GM21737 (cell line): ENCODE data around the gene DSN1.
A peak's percentile ranks its signal among the peaks of the same experiment; 100 is the strongest.

Experiments used
- ATAC-seq: cut with Tn5 transposase; IDR thresholded peaks from one replicate; pipeline ENCODE4 v1.9.1; 2021; ENCODE audit warnings: mild to moderate bottlenecking, moderate library complexity; ENCODE audit not compliant: unreplicated experiment

DSN1 gene

DNA sequence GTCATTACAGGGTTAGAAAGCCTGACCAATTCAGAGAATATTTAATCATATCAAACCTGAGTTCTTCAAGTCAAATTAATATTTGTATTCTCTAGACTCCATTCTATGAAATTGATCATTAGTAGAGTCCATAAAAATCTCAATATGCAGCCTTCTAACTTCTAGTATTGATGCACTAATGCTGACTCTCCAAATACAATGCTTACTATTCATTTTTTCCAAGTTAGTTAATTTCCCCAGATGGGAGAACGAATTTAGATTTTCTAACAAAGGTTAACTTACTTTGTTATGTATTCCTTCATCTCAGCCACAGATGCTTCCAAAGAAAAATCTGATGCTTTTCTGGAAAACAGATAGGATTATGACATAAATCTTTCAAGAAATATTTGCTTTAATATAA is 15.3 kb downstream of the DSN1 start:
- ATAC-seq: no peak

- ATAC-seq: no peak
These were observed 17.1 kb downstream of the DSN1 start for GRCh38 chr20:36756496-36756895.

DNA sequence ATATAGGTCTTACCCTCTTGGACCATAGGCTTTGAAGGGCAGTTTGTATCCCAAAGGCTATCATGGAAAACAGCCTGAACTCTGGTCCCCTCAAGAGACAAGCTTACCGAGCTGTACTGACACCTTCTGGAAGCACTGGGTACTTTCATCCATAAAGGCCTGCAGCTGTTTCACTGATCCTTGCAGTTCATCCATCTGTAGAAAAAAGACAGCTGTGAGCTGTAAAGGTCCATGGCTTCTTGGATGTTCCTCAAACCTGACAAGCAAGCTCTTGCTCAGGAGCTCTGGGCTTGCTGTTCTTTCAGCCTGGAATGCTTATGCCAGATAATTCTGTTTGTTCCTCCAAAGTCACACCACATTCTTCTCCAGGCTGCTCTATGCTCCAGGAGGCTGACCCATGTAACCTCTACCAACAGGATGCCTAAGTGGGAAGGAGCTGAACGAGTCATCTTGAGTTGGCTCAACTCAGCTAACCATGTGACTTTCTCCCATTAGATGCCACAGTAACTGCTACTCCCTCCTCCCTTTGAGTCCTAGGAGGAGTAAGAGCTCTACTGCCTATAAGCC is 18.8 kb downstream of the DSN1 start:
- ATAC-seq: no peak

DNA sequence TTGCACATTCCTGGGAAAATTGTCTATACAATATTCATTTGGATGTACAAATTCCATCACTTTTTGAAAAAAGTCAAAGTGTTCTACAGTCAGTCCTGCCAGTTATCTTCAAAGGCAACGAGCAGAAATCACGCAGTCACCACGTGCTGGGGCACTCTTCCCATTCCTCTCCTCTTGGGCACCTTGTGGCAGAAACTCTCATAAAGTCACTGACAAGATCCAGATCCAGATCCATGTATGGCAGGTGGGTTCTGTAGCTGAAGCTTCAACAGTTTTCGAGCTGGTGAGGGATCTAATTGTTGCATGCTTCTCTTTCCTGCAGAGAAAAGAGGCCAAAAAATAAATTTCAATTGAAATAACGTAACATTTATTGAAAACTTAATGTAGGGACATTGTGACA is 21.0 kb downstream of the DSN1 start:
- no peak for ATAC-seq

GRCh38 chr20:36745927-36746659 is 27.5 kb downstream of the DSN1 start, which contains the start of gene NDRG3:
Gene NDRG3 (minus strand): TSS chr20:36746090. CDS start chr20:36721735, 24,355 bp downstream.
- ATAC-seq: peak; percentile 94

DNA sequence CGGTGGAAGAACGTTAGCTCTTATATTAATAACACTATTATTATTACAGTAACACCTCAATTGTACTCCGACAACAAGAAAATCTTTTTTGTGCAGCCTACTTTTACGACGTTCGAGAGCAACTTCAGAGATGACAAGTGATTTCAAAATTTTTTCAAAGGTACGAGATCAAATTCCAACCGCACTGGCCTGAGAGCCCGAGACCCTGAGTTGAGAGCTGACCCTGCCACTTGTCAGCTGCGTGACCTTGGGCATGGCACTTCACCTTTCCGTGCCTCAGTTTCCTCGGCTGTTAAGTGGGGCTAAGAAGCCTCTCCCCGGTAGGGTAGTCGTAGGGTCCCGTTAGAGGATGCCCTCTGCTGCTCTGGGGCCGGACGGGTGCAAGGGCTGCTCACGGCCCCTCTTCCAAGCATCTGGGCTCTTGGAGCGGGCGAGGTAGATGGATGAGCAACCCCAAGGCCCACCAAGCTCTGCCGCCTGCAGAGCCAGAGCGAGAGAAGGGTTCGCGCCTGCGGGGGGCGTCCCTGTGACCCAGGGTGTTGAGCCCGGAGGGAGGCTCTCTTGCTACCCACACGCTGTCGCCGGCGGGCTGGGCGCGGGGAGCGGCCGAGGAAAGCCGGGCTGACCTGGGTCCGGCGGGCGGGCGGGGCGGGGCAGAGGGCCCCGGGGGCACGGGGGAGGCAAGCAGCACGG is 28.2 kb downstream of the DSN1 start:
- ATAC-seq: no peak

DNA sequence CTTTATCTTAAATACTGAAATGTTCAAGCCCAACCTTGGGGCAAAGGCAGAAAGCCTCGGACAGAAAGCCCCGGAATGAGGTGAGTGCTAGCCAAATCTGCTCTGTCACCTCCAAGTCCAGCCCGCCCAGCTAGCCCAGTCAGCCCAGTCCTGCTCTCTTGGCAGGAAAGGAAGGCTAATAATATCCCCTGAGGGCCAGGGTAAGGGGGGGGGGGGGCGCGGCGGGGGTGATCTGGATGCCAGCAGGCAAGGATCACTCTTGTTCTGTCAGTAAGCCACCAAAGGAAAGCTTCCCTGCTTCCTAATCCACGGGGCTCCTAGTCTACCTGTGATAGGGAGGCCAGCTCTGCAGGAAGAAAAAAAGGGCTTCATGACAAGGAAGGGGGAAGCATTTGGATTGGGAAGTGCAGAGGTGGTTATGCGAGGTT is 28.8 kb downstream of the DSN1 start:
- ATAC-seq: no peak

DNA sequence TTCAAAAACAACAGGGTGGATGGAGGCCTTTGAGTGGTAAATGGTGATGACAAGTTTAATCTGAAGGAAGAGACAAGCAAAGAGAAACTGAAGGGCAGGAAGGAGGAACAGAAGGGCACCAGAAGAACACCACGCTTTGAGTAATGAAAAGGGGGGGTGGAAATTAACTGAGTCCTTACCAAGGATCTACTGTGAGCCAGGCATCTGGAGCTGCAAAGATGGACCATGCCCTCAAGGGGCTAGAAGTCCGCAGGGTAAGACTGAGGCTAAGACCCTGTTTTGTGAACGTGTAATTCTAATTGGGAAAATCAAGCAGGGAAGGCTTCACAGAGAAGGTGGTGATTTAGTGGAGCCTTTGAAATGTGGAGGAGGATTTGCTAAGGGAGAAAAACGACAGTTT is 29.3 kb downstream of the DSN1 start:
- no peak for ATAC-seq

- ATAC-seq: no peak
These were observed 31.0 kb downstream of the DSN1 start for GRCh38 chr20:36742558-36742957.

- ATAC-seq: no peak
These were observed 32.5 kb downstream of the DSN1 start for GRCh38 chr20:36741072-36741471.

GRCh38 chr20:36737183-36737499 is 36.4 kb downstream of the DSN1 start:
- no peak for ATAC-seq

- ATAC-seq: no peak
These were observed 36.9 kb downstream of the DSN1 start for GRCh38 chr20:36736451-36737182.

GRCh38 chr20:36732456-36732855 is 41.1 kb downstream of the DSN1 start:
- ATAC-seq: no peak

- ATAC-seq: no peak
These were observed 44.6 kb downstream of the DSN1 start for GRCh38 chr20:36728986-36729385.

- no peak for ATAC-seq
These were observed 47.4 kb downstream of the DSN1 start for GRCh38 chr20:36726168-36726567.

- ATAC-seq: no peak
These were observed 53.1 kb downstream of the DSN1 start for GRCh38 chr20:36720510-36720909.

DNA sequence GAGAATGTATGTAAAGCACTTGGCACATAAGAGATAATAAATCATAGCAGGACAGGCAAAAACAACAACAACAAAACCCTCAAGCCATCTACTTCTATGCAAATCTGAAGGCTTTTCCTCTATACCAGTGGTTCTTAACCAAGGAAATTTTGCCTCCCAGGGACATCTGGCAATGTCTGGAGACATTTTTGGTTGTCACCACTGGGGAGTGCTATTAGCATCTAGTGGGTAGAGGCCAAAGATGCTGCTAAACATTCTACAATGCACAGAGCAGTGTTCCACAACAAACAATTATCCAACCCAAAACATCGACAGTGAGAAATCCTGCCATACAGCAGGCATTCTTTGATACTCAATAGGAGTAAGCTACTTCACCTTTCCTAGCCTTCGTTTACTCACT is 55.9 kb downstream of the DSN1 start:
- no peak for ATAC-seq

DNA sequence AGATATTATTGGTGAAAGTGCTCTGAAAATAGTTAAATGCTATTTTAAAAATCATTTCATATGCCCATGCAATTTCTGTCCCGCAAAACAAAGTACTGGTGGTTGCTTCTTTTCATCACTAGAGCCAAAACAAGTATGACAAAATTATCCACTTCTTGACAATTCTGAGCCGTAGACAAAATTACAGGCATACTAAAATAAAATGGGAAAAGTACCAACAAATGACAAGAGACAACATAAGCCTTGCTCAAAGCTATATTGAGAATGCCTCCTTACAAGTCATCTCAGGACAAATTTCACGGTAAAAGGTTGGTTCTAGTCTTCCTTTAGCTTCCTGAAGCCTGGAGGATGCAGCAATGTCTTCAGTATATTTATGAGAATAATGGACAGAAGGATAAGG is 56.5 kb downstream of the DSN1 start:
- ATAC-seq: no peak

GRCh38 chr20:36712775-36713174 is 60.8 kb downstream of the DSN1 start:
- no peak for ATAC-seq

DNA sequence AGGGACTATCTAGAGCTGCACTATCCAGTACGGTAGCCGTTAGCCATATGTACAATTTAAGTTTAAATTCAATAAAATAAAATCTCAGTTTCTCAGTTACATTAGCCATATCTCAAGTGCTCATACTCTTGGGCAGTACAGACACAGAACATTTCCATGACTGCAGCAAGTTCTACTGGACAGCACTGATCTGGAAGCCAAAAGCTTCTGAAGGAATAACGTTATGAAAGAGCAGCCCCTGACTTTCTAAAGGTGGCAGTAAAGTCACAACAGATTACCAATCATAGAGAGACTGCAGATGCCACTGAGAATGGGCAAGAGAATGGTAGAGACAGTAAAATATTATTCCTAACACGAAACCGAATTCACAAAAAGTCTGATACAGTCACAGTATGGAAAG is 64.4 kb downstream of the DSN1 start:
- ATAC-seq: no peak

DNA sequence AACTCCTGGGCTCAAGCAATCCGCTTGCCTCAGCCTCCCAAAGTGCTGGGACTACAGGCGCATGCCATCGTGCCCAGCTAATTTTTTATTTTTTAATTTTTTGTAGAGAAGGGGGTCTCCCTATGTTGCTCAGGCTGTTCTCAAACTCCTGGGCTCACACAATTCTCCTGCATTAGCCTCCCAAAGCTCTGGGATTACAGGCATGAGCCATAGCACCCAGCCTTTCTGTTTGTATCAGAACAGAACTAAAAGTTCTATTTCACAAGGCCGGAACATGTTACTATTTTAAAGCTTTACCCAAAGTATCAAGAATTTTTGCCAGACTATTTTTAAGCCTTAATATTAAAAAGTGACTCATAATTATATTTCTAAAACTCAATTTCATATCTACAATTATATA is 70.0 kb downstream of the DSN1 start:
- ATAC-seq: no peak
